Colonic mucosa (tissue), 4 donors: Measurements from ENCODE around the gene TGM6. TPM values are rescaled to one million over a fixed set of nuclear protein-coding genes. Genes with fewer than 3 reads are reported as not detected.
"Not testable (repeated sequence)": the region's sequence is repeated elsewhere in the genome, so short reads cannot be mapped to it uniquely, and the experiment has no call there.

Experiments used
- DNase-seq: peaks from one replicate; pipeline ENCODE4 v3.0.0-alpha.2; 2020
- H3K27ac ChIP-seq: fragments of 200-600 bp; one replicate; pipeline ENCODE4 v1.8.0; 2021
- H3K27me3 ChIP-seq: fragments of 200-600 bp; one replicate; pipeline ENCODE4 v1.8.0; 2021
- H3K36me3 ChIP-seq: fragments of 200-600 bp; one replicate; pipeline ENCODE4 v1.8.0; 2021
- H3K4me1 ChIP-seq: fragments of 200-600 bp; one replicate; pipeline ENCODE4 v1.8.0; 2021; ENCODE audit warnings: mild to moderate bottlenecking
- H3K4me3 ChIP-seq: fragments of 200-600 bp; one replicate; pipeline ENCODE4 v1.8.0; 2021
- H3K9ac ChIP-seq, 2 donors: one replicate each; pipeline ENCODE4 v1.7.0; 2013; ENCODE audit warnings: control low read depth in 2 of 2, low read depth in 2 of 2, low read length in 2 of 2
- H3K9me3 ChIP-seq: fragments of 200-600 bp; one replicate; pipeline ENCODE4 v1.8.0; 2021
- intact Hi-C: fragments of 100-400 bp; cut with DNase I; formaldehyde crosslinking; loops from one replicate; pipeline ENCODE4 v1.14.1; 2022
- total RNA-seq, 2 donors: library from RNA; stranded (reverse); fragmentation: NEBNext Ultra II Directional in 1 of 2; extraction: Animal tissue kit (Norgen Biotek cat#: 25700) in 1 of 2; gene quantifications; one replicate each; pipeline ENCODE4 v1.2.1, GENCODE V29; 2021
- TF ChIP-seq, protein P1 (sequence below): fragments of 200-600 bp; IDR thresholded peaks from one replicate; pipeline ENCODE4 v1.8.0; 2022; ENCODE audit warnings: antibody characterized with exemption, mild to moderate bottlenecking
- donor health status: healthy.
- donor health status: DM: no; HTN: no; CAD: no.
- donor health status: DM: no; HTN: no; CAD: no.

Gene TGM6
- total RNA-seq, 2 donors from 2014 or later, result not detected

GRCh38 chr20:2401527-2401926 lies 20.8 kb downstream of the TGM6 start:
- H3K9me3 ChIP-seq, result no peaks in the 10 kb centered on the region
- no peak for DNase-seq
- TF ChIP-seq, protein P1, sequence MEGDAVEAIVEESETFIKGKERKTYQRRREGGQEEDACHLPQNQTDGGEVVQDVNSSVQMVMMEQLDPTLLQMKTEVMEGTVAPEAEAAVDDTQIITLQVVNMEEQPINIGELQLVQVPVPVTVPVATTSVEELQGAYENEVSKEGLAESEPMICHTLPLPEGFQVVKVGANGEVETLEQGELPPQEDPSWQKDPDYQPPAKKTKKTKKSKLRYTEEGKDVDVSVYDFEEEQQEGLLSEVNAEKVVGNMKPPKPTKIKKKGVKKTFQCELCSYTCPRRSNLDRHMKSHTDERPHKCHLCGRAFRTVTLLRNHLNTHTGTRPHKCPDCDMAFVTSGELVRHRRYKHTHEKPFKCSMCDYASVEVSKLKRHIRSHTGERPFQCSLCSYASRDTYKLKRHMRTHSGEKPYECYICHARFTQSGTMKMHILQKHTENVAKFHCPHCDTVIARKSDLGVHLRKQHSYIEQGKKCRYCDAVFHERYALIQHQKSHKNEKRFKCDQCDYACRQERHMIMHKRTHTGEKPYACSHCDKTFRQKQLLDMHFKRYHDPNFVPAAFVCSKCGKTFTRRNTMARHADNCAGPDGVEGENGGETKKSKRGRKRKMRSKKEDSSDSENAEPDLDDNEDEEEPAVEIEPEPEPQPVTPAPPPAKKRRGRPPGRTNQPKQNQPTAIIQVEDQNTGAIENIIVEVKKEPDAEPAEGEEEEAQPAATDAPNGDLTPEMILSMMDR, result no peak
- no peak overlapping the region for H3K4me3 ChIP-seq
- no peaks in the 10 kb centered on the region for H3K27me3 ChIP-seq
- no peaks in the 10 kb centered on the region for H3K36me3 ChIP-seq
- no peak overlapping the region for H3K27ac ChIP-seq
- intact Hi-C loops, result no loop called here
- H3K9ac ChIP-seq, result no peak overlapping the region
- no peaks in the 10 kb centered on the region for H3K4me1 ChIP-seq

DNA sequence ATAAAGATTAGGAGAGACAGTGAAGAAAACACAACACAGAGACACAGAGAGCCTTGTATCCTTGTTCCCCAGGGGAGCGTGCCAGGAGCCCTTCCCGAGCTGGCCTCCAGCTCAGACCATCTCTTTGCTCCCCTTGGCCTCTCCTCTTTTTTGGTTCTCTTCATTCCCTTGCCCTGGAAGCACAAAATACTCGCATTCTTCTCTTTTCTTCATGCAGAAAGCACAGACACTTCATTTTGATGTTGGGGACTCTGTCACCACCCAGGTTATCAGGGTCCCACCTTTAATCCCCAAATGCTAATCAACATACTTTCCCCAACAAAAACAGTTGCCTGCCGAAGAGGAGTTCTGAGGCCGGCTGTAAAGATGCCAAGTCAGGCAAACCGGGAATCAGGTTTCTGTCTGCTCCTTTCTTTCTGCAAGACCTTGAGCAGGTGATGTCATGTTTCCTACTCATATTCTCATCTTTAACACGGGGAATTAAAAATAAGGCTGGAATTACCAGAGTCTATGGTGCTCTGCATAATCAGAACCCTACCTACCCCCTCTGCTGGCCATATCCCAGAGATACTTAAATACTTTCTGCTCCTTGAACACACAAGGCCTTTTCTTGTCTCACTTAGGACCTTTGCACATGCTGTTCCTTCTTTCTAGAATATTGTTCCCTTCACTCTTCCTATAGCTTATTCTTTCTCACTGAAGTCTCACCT lies 21.7 kb downstream of the TGM6 start:
- Histone ChIP-seq H3K9me3 (no peaks in the 10 kb centered on the region), H3K27me3 (no peaks in the 10 kb centered on the region), H3K4me1 (no peaks in the 10 kb centered on the region), H3K4me3 (no peak overlapping the region), H3K9ac (no peak overlapping the region), H3K36me3 (no peaks in the 10 kb centered on the region), H3K27ac (no peak overlapping the region)
- TF ChIP-seq, protein P1, result no peak
- intact Hi-C loops, result no loop called here
- no peak for DNase-seq

DNA sequence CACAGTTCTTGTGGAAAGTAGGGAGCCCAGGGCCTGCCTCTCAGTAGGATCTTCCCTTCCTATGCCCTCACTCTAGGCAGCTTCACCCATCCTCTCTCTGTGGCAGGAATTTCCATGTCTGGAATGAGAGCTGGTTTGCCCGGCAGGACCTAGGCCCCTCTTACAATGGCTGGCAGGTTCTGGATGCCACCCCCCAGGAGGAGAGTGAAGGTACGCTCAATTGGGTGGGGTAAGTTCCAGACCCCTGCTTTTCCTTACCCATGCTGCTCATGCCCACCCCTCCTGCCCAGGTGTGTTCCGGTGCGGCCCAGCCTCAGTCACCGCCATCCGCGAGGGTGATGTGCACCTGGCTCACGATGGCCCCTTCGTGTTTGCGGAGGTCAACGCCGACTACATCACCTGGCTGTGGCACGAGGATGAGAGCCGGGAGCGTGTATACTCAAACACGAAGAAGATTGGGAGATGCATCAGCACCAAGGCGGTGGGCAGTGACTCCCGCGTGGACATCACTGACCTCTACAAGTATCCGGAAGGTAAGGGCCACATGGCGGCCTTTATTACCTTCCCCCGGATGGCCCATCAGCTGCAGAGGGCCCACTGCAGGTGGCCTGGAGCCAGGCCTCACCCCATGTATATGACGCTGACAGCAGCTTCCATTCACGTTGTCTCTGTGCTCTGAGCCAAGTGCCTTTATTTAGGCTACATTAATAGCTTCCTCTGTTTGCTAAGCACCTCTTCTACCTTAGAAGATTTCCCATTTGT lies 22.8 kb downstream of the TGM6 start:
- Histone ChIP-seq H3K4me3 (no peak overlapping the region), H3K4me1 (no peaks in the 10 kb centered on the region), H3K27ac (no peak overlapping the region), H3K36me3 (no peaks in the 10 kb centered on the region), H3K9ac (no peak overlapping the region), H3K9me3 (no peaks in the 10 kb centered on the region), H3K27me3 (no peaks in the 10 kb centered on the region)
- TF ChIP-seq, protein P1, result no peak
- DNase-seq, result no peak
- intact Hi-C loops, result no loop called here

- Histone ChIP-seq H3K36me3 (no peaks in the 10 kb centered on the region), H3K4me1 (no peaks in the 10 kb centered on the region), H3K27me3 (no peaks in the 10 kb centered on the region), H3K4me3 (no peak overlapping the region), H3K9me3 (no peaks in the 10 kb centered on the region), H3K9ac (no peak overlapping the region), H3K27ac (no peak overlapping the region)
- DNase-seq, result no peak
- TF ChIP-seq, protein P1, result no peak
- intact Hi-C loops, result no loop called here
These were observed 25.0 kb downstream of the TGM6 start for GRCh38 chr20:2405693-2406065.

DNA sequence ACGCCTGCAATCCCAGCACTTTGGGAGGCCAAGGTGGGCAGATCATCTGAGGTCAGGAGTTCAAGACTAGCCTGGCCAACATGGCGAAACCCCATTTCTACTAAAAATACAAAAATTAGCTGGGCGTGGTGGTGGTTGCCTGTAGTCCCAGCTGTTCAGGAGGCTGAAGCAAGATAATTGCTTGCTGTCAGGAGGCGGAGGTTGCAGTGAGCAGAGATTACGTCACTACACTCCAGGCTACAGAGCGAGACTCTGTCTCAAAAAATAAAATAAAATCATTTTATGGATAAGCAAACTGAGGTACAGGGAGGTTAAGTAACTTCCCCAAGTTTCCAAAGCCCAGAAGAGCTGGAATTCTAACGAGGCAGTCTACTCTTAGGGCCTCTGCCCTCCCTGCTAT lies 26.7 kb downstream of the TGM6 start:
- H3K27ac ChIP-seq, intact Hi-C loops: not testable (repeated sequence)

GRCh38 chr20:2408111-2408510 lies 27.4 kb downstream of the TGM6 start:
- no peaks in the 10 kb centered on the region for H3K4me1 ChIP-seq
- no peak overlapping the region for H3K4me3 ChIP-seq
- TF ChIP-seq, protein P1, result no peak
- H3K27me3 ChIP-seq, result no peaks in the 10 kb centered on the region
- H3K9me3 ChIP-seq, result no peaks in the 10 kb centered on the region
- H3K27ac ChIP-seq, result no peak overlapping the region
- no peaks in the 10 kb centered on the region for H3K36me3 ChIP-seq
- no peak for DNase-seq
- no peak overlapping the region for H3K9ac ChIP-seq
- intact Hi-C loops, result no loop called here

More for the DNA sequence above, 26.7 kb downstream of the TGM6 start:
- not testable (repeated sequence) for H3K9me3 ChIP-seq, H3K36me3 ChIP-seq, H3K4me3 ChIP-seq, H3K9ac ChIP-seq, H3K27me3 ChIP-seq, DNase-seq, H3K4me1 ChIP-seq
